Astrocyte (in vitro differentiated cells and primary cell): ENCODE data around the gene EP400. TPM values are rescaled to one million over a fixed set of nuclear protein-coding genes. Genes with fewer than 3 reads are reported as not detected.
"Not testable (repeated sequence)": the region's sequence is repeated elsewhere in the genome, so short reads cannot be mapped to it uniquely, and the experiment has no call there.

Experiments used
- DNase-seq: peaks from one replicate; pipeline ENCODE4 v3.0.0-alpha.2; 2010; ENCODE audit warnings: low read depth
- FAIRE-seq: peaks from 2 replicates; lab custom pipeline; 2011; peaks lifted over from hg19 to GRCh38; lab: Jason Lieb, UNC
- H2AFZ ChIP-seq: 2 replicates; pipeline ENCODE4 v1.6.0; 2012; ENCODE audit warnings: low read depth, low read length, inconsistent platforms
- H3K27ac ChIP-seq: 2 replicates; pipeline ENCODE4 v1.5.1; 2011; ENCODE audit warnings: low read depth, low read length, inconsistent platforms
- H3K27me3 ChIP-seq: 2 replicates; pipeline ENCODE4 v1.6.0; 2011; ENCODE audit warnings: low read length, inconsistent platforms; ENCODE audit not compliant: insufficient read depth
- H3K36me3 ChIP-seq: 2 replicates; pipeline ENCODE4 v1.5.1; 2011; ENCODE audit warnings: low read length, inconsistent platforms; ENCODE audit not compliant: insufficient read depth
- H3K4me1 ChIP-seq: 2 replicates; pipeline ENCODE4 v1.5.1; 2011; ENCODE audit warnings: low read length, inconsistent platforms; ENCODE audit not compliant: insufficient read depth
- H3K4me2 ChIP-seq: 2 replicates; pipeline ENCODE4 v1.6.0; 2012; ENCODE audit warnings: low read length, inconsistent platforms
- H3K4me3 ChIP-seq: 2 replicates; pipeline ENCODE4 v1.5.1; 2011; ENCODE audit warnings: low read depth, mild to moderate bottlenecking, low read length, inconsistent platforms; ENCODE audit not compliant: insufficient read depth
- H3K79me2 ChIP-seq: 2 replicates; pipeline ENCODE4 v1.6.0; 2012; ENCODE audit warnings: mild to moderate bottlenecking, low read length, inconsistent platforms; ENCODE audit not compliant: insufficient read depth
- H3K9ac ChIP-seq: 2 replicates; pipeline ENCODE4 v1.6.0; 2012; ENCODE audit warnings: mild to moderate bottlenecking, low read length, inconsistent platforms
- H3K9me3 ChIP-seq: 2 replicates; pipeline ENCODE4 v1.5.1; 2012; ENCODE audit warnings: low read depth, mild to moderate bottlenecking, low read length, inconsistent platforms; ENCODE audit not compliant: insufficient read depth
- H4K20me1 ChIP-seq: 2 replicates; pipeline ENCODE4 v1.6.0; 2012; ENCODE audit warnings: low read length, inconsistent platforms; ENCODE audit not compliant: insufficient read depth
- H3K27ac Mint-ChIP-seq: one replicate; pipeline ENCODE4 v1.8.0; 2021; ENCODE audit warnings: mild to moderate bottlenecking, mixed read lengths; ENCODE audit not compliant: unreplicated experiment
- H3K27me3 Mint-ChIP-seq: one replicate; pipeline ENCODE4 v1.8.0; 2021; ENCODE audit warnings: low read depth, mixed read lengths; ENCODE audit not compliant: unreplicated experiment
- H3K36me3 Mint-ChIP-seq: one replicate; pipeline ENCODE4 v1.8.0; 2021; ENCODE audit warnings: low read depth, mixed read lengths; ENCODE audit not compliant: unreplicated experiment
- H3K4me1 Mint-ChIP-seq: one replicate; pipeline ENCODE4 v1.8.0; 2021; ENCODE audit warnings: low read depth, mixed read lengths; ENCODE audit not compliant: unreplicated experiment
- H3K4me3 Mint-ChIP-seq: one replicate; pipeline ENCODE4 v1.8.0; 2021; ENCODE audit warnings: mild to moderate bottlenecking, moderate library complexity, mixed read lengths; ENCODE audit not compliant: unreplicated experiment
- H3K9me3 Mint-ChIP-seq: one replicate; pipeline ENCODE4 v1.8.0; 2021; ENCODE audit warnings: mild to moderate bottlenecking, mixed read lengths; ENCODE audit not compliant: unreplicated experiment
- EZH2 ChIP-seq: IDR thresholded peaks from 2 replicates; pipeline ENCODE4 v1.6.1; 2012; ENCODE audit warnings: mild to moderate bottlenecking, low read length, inconsistent platforms; ENCODE audit not compliant: insufficient read depth
- total RNA-seq: library from RNA; stranded (reverse); gene quantifications from 2 replicates; pipeline ENCODE4 v1.2.1, GENCODE V29; 2021
- TF ChIP-seq, protein P1 (sequence below): IDR thresholded peaks from 2 replicates; pipeline ENCODE4 v1.5.1; 2011; ENCODE audit warnings: low read depth, mild to moderate bottlenecking, inconsistent platforms, low read length, moderate library complexity; ENCODE audit not compliant: insufficient read depth

The EP400 gene
- total RNA-seq, 1 donor from 2014 or later = 39.8 TPM

DNA sequence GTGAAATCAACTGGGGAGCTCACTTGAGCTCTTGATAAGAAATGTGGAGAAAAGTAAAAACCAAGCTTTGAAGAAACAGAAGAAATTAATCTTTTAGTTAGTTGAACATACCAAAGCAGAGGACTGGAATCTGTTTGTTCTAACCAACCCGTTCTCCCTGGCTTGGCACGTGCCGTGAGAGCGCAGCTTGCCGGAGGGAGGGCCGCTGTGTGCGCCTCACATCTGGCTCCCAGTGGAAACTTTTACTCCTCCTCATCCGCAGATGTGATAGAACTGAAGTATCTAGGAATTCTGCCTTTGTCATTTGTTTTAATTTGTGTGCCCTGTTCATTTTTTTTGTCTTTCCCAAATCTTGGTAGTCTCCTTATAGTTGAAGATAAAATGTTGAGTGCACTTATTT, 129.5 kb downstream of the EP400 start:
- H3K4me1 ChIP-seq = peaks cover 15% of the 10 kb centered on the region
- DNase-seq = no peak
- no peak overlapping the region for H3K4me2 ChIP-seq
- H3K27me3 ChIP-seq = no peaks in the 10 kb centered on the region
- peaks cover 1% of the 10 kb centered on the region for H3K79me2 ChIP-seq
- FAIRE-seq = peak; percentile 17
- Mint-ChIP-seq H3K9me3 (no peaks in the 10 kb centered on the region), H3K27me3 (no peaks in the 10 kb centered on the region), H3K4me3 (no peak overlapping the region), H3K36me3 (peaks cover 12% of the 10 kb centered on the region), H3K4me1 (peaks cover 5% of the 10 kb centered on the region), H3K27ac (no peak overlapping the region)
- H3K36me3 ChIP-seq = peaks cover 22% of the 10 kb centered on the region
- no peak overlapping the region for H2AFZ ChIP-seq
- peaks cover 22% of the 10 kb centered on the region for H4K20me1 ChIP-seq
- H3K9me3 ChIP-seq = no peaks in the 10 kb centered on the region
- TF ChIP-seq EZH2 = no peak
- TF ChIP-seq, protein P1, sequence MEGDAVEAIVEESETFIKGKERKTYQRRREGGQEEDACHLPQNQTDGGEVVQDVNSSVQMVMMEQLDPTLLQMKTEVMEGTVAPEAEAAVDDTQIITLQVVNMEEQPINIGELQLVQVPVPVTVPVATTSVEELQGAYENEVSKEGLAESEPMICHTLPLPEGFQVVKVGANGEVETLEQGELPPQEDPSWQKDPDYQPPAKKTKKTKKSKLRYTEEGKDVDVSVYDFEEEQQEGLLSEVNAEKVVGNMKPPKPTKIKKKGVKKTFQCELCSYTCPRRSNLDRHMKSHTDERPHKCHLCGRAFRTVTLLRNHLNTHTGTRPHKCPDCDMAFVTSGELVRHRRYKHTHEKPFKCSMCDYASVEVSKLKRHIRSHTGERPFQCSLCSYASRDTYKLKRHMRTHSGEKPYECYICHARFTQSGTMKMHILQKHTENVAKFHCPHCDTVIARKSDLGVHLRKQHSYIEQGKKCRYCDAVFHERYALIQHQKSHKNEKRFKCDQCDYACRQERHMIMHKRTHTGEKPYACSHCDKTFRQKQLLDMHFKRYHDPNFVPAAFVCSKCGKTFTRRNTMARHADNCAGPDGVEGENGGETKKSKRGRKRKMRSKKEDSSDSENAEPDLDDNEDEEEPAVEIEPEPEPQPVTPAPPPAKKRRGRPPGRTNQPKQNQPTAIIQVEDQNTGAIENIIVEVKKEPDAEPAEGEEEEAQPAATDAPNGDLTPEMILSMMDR = no peak
- H3K9ac ChIP-seq = no peak overlapping the region
- no peak overlapping the region for H3K27ac ChIP-seq
- H3K4me3 ChIP-seq = no peak overlapping the region

DNA sequence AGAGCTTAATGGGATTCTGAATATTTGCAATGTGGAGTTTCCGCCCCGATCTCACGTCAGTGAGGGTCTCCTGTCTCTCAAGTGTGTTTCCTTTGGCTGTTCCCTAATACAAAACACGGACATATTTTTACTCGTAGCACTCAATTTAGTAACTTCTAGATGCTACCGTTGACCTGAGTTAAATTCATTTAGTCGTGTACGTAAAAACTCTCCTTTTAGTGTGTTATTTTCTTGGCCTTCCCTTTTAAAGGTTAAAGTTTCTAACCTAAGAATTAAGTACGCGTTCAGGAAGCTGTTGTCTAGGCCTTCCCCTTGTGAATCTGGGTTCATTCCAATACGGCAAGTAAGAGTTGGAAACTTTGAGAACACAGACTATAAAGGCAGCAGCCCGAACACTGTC, 130.0 kb downstream of the EP400 start:
- Histone ChIP-seq H3K36me3 (peaks cover 22% of the 10 kb centered on the region), H3K9ac (no peak overlapping the region), H3K27me3 (no peaks in the 10 kb centered on the region), H3K4me3 (no peak overlapping the region), H3K4me1 (peaks cover 15% of the 10 kb centered on the region), H3K4me2 (no peak overlapping the region), H4K20me1 (peaks cover 19% of the 10 kb centered on the region), H3K27ac (no peak overlapping the region), H3K9me3 (no peaks in the 10 kb centered on the region), H2AFZ (no peak overlapping the region), H3K79me2 (peaks cover 5% of the 10 kb centered on the region)
- no peak for FAIRE-seq
- H3K4me1 Mint-ChIP-seq = peaks cover 2% of the 10 kb centered on the region
- TF ChIP-seq, protein P1 = no peak
- no peak for TF ChIP-seq EZH2
- no peak overlapping the region for H3K4me3 Mint-ChIP-seq
- H3K9me3 Mint-ChIP-seq = no peaks in the 10 kb centered on the region
- H3K27ac Mint-ChIP-seq = no peak overlapping the region
- H3K36me3 Mint-ChIP-seq = peaks cover 7% of the 10 kb centered on the region
- DNase-seq = no peak
- no peaks in the 10 kb centered on the region for H3K27me3 Mint-ChIP-seq

DNA sequence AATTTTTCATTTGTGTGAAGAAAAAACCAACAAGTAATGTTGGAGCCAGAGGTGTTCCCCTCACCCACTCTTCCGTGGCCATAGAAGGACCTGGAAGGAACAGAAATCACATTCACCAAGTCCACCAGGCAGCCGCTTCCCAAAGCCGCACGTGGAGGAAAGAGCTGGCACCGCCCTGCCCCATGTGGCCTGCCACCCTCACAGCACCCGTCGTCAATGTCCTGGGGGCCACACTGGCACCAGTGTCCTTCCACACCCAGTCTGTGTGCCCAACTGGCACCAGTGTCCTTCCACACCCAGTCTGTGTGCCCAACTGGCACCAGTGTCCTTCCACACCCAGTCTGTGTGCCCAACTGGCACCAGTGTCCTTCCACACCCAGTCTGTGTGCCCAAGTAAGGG, 130.8 kb downstream of the EP400 start:
- not testable (repeated sequence) for H3K4me2 ChIP-seq, DNase-seq, H3K9ac ChIP-seq, H3K27ac ChIP-seq, FAIRE-seq, H3K4me3 ChIP-seq, H3K9me3 Mint-ChIP-seq, H3K27me3 ChIP-seq, H3K36me3 Mint-ChIP-seq, H3K4me3 Mint-ChIP-seq, H3K4me1 Mint-ChIP-seq, H2AFZ ChIP-seq, H3K27ac Mint-ChIP-seq, H3K9me3 ChIP-seq, H3K27me3 Mint-ChIP-seq
- peaks cover 24% of the 10 kb centered on the region for H4K20me1 ChIP-seq
- peaks cover 25% of the 10 kb centered on the region for H3K36me3 ChIP-seq
- peaks cover 13% of the 10 kb centered on the region for H3K79me2 ChIP-seq
- H3K4me1 ChIP-seq = peaks cover 22% of the 10 kb centered on the region
